SK-N-SH (cell line): ENCODE data around the gene DYNLRB1.
"Not testable (repeated sequence)": the region's sequence is repeated elsewhere in the genome, so short reads cannot be mapped to it uniquely, and the experiment has no call there.

ENCODE experiments used
- CTCF ChIP-seq: fragments of 200-600 bp; sonication (generic); IDR thresholded peaks from 2 replicates; pipeline ENCODE4 v1.6.1; 2017; ENCODE audit warnings: antibody characterized with exemption, mild to moderate bottlenecking, moderate library complexity
- MAX ChIP-seq: IDR thresholded peaks from 2 replicates; pipeline ENCODE4 v1.4.0; 2012; ENCODE audit warnings: low read depth
- SIN3A ChIP-seq: IDR thresholded peaks from 2 replicates; pipeline ENCODE4 v1.6.1; 2012; ENCODE audit warnings: low read depth, mild to moderate bottlenecking, low read length, moderate library complexity, borderline replicate concordance

GRCh38 chr20:34519841-34520240 lies 3.6 kb downstream of the DYNLRB1 start:
- not testable (repeated sequence) for TF ChIP-seq CTCF, MAX, SIN3A
